ENCODE data around the gene GCK.

GCK gene

GRCh38 chr7:44094883-44095592, 94.2 kb downstream of the GCK start:
- DNase-seq (ENCODE audit: low read depth in 4 of 4, low spot score in 1 of 4), result no peak

GRCh38 chr7:44094365-44094764, 94.9 kb downstream of the GCK start:
- DNase-seq (ENCODE audit: low read depth in 4 of 4, low spot score in 1 of 4), result no peak

Data from stimulated activated CD4-positive, alpha-beta T cell treated with anti-CD3 and anti-CD28 coated beads, Interleukin-1b, Interleukin-23, amount 100 ng/mL, for 24 hours (primary cell).